Germinal center (tissue), 1 donor: ENCODE measurements around the gene MAP1LC3B2.

Experiments used
- DNase-seq: peaks from one replicate; pipeline ENCODE4 v3.0.0; 2012; ENCODE audit warnings: mixed read lengths, low spot score

Gene MAP1LC3B2

DNA sequence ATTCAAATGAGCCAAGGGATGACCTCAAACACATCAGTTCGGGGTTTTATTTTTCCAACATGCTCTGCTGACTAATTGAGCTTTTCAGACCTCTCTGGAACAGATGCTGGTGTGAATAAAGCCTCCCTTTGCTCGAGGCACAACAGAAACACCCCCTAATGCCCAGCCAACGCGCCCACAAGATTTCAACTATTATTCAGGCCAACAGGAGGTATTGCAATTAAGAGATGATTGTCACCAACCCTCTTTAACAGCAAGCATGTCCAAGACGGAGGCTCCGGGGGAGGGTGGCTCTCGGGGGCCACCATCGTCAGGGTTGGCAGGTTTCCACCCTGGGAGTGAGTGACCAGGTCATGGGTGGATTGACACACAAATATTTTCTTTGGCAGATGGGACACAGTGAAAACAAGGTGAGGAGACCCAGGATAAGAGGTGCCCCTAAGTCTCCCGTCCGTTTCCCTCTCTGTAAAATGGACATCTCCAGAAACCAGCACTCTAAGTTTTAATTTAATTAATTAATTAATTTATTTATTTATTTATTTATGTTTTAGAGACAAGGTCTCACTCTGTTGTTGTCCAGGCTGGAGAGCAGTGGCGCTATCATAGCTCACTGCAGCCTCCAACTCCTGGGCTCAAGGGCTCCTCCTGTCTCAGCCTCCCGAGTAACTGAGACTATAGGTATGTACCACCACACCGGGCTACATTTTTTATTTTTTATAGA lies 56.1 kb downstream of the MAP1LC3B2 start:
- no peak for DNase-seq

DNA sequence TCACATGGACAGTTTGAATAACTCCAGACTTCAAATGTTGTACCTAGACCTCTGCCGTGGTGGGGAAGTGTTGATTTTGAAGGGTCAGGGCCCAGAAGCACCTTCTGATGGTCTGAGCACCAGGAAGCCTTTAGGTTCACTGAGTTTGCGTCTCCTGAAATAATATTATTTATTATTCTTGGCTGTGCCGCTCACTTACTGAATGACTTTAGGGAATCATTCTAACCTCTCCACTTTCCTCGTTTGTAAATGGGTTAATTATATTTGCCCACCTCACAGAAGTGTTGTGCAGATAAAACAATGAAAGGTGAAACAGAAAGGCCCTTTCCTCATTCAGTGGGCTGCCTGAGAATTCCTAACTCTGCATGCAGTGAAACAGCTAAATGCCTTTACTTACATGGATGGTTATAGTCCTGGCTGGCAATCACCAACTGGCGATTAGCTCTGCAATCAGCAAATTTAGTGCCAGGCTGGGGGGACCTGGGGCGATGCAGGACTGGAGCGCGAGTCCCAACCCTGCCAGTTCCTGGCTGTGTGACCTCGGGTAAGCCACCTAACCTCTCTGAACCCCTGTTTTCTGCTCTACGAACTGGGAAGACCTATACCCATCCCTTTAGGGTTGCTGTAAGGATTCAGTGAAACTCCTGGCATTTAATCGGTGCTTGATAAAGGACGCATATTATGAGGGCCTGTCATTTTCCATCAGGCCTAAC lies 57.5 kb downstream of the MAP1LC3B2 start:
- DNase-seq = no peak

DNA sequence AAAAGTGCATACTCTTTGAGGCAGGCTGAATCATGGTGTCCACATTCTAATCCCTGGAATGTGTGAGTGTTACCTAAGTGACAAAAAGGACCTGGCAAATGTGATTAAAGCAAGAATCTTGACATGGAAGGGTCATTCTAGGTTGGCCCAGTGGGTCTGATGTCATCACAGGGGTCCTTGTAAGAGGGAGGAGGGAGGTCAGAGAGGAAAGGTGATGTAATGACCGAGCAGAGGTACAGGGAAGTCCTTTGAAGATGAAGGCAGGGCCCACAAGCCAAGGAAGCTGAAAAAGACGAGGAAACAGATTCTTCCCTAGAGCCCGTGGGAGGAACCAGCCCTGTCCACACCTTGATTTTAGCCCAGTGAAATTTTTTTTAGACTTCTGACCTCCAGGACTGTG lies 60.1 kb downstream of the MAP1LC3B2 start:
- DNase-seq = no peak

DNA sequence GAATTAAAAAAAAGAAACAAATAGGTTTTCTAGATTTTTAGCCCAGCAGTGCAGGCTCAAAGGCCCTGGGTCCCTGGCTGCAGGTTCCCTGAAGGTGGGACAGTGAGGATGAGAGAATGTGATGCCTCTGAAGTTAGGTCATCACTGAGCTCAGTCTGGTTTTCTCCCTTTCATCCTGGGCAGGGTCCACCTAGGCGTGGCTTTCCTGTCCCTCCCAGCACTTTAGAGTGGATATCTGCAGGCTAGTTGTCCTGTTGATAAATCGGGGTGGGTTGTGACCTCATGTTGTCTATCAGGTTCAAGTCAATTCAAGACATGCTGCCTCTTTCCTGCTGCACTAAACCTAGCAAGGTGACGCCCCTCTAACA lies 60.9 kb downstream of the MAP1LC3B2 start:
- no peak for DNase-seq

DNA sequence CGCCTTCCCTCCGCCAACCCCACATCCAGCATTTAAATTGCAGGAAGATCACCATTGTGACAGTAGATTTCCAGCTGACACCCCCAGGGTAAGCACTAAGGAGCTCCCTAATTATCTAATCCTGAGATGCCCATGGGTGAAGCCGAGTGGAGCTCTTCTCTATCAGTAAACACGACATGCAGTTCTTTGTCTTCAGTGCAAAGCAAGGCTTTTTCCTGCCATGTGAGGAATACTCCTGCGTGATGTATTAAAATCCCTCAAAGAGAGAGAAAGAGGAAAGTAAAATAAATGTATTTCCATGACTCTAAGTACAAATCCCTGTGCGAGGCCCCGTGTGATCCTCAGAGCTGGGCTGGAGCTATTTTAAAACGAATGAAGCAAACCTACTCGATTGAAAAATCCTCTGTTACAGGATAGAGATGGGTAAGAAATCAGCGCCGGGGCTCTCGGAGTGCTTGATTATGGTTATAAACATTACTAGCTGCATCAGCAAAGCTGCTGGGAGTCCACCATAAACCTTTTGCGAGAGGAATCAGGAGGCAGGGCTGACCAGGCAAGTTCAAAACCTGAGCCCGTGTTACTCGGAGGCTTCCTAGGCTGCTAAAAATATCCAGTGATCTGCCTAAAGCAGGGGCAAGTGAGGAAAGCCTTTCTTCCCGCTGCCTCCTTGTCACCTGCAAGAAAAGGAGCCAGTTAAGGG lies 61.5 kb downstream of the MAP1LC3B2 start:
- DNase-seq = no peak

DNA sequence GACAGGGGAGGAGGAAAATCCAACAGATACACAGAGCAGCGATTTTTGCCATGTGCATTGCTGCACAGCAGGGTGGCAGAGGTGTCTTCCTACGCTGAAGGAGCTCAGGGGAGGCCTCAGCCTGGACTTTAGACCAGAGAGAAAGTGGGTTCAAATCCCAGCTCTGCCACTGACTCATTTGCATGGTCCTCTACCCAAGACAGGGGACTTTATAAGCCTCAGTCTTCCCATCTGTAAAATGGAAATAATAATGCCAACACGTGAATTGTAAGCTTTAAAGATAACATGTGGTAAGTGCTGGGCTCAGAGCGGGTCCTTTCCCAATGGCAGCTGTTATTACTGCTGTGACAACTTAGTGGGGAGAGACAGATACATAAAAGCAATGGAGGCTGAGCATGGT lies 62.0 kb downstream of the MAP1LC3B2 start:
- no peak for DNase-seq

DNA sequence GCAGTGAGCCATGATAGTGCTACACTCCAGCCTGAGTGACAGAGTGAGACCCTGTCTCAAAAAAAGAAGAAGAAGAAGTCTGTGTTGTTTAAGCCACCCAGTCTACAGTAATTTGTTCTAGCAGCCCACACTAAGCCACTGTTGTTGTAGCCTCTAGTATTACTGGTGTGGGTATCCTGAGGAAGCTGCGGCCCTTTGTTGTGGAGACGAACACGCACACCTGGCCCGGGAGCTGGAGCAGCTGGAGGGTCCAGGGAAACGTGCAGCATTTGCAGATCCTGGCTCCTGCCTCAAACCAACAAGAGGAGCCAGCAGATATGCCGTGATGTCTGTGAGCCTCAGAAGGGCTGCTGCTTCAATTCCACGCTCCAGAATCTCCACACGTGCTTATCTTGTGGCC lies 65.3 kb downstream of the MAP1LC3B2 start:
- DNase-seq = no peak

DNA sequence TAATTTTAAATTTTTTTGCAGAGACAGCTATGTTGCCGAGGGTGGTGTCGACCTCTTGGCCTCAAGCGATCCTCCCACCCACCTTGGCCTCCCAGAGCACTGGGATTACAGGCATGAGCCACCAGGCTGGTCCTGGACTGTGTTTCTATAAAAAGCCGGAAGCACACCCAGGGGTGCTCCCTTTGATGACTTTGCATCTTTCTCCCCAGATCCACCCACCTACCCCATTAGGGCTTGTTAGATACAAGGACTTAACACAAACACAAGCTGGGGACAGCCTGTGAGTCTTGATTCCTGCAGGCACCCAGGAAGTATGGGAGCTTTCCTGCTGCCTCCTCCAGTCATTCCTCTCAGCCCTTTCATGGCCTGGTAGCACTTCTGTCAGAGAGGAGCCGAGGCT lies 67.0 kb downstream of the MAP1LC3B2 start:
- no peak for DNase-seq
